8988T (cell line): Measurements from ENCODE around the gene SSBP2.

Source experiments
- DNase-seq: peaks from one replicate; pipeline ENCODE4 v3.0.0; 2011

The SSBP2 gene

DNA sequence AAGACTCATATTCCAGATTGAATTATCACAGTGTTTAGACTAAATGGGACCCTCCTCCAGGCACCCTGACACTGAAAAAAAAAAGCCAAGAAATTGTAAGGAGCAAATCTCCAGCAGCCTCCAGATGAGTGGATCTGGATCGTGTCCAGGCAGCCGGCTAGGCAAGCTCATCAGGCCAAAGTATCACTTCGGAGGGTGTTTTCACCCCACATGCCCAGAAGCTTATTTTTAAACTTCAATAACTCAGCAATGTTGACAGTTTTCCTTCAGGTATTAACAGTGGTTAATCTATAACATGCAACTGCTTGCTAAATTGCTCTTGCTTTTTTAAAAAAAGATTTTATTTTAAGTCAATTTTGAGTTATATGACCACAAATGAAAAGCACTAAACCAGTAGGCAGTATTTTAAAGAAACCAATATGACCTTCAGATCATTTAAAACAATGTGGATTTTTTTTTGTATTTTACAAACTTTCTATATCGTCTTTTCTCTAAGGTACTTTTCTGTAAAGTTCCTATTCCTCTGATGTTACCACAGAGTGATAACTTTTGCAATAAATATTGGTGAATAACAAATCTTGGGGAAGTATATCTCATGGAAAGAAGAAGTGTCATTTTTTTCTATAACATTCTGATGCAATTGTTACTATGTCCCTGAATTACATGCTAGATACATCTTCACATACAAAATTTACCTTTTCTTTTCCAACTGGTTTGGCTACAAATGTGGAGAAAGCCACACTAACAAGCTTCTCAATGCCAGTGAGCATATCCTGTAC is 387.6 kb downstream of the SSBP2 start:
- no peak for DNase-seq
